B cell (primary cell): Measurements from ENCODE around the gene WDR86.

Source experiments
- EZH2 ChIP-seq: IDR thresholded peaks from 2 replicates; pipeline ENCODE4 v1.6.1; 2012; ENCODE audit warnings: borderline replicate concordance, low read depth, mild to moderate bottlenecking, moderate library complexity, low read length; ENCODE audit not compliant: insufficient read depth, poor library complexity, severe bottlenecking
- TF ChIP-seq, protein P1 (sequence below): fragments of 200-600 bp; IDR thresholded peaks from one replicate; pipeline ENCODE4 v1.8.0; 2022; ENCODE audit warnings: antibody characterized with exemption, mild to moderate bottlenecking

DNA sequence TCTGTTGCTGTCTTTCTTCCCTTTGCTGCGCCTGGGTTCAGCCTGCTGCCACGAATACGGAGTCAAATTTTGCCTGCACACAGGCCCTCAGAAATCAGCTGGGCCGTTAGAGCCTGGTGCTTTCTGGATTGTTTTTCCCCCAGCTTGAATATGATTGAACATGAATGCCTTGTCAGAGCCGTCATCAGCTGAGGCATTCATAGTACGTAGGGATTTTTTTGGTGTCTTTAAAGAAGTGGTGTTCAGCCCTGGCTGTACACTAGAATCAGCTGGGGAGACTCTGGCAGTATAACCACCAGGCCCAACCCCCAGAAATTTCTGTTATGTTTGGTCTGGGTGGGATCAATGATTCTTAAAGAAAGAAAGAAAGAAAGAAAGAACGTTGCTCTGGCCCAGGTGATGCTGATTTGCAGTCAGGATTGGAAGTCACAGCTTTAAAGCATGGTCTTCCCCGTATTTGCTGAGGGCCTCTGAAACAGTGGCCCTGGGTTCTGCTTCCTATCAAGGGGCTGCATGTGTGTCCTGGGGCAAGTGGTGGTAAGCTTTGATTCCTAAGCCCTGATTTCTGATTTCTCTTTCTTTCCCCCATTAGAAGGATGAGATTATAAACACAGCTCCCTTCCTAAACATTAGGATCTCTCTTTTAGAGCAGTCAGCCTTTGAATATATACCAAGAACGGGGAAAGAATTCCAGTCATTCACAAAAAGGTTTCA lies 43.5 kb downstream of the WDR86 start:
- TF ChIP-seq, protein P1, sequence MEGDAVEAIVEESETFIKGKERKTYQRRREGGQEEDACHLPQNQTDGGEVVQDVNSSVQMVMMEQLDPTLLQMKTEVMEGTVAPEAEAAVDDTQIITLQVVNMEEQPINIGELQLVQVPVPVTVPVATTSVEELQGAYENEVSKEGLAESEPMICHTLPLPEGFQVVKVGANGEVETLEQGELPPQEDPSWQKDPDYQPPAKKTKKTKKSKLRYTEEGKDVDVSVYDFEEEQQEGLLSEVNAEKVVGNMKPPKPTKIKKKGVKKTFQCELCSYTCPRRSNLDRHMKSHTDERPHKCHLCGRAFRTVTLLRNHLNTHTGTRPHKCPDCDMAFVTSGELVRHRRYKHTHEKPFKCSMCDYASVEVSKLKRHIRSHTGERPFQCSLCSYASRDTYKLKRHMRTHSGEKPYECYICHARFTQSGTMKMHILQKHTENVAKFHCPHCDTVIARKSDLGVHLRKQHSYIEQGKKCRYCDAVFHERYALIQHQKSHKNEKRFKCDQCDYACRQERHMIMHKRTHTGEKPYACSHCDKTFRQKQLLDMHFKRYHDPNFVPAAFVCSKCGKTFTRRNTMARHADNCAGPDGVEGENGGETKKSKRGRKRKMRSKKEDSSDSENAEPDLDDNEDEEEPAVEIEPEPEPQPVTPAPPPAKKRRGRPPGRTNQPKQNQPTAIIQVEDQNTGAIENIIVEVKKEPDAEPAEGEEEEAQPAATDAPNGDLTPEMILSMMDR: no peak
- TF ChIP-seq EZH2: no peak
